GM19043 (cell line): Measurements from ENCODE around the gene USP16.

Source experiments
- ATAC-seq: cut with Tn5 transposase; IDR thresholded peaks from one replicate; pipeline ENCODE4 v1.9.1; 2021; ENCODE audit warnings: low read depth; ENCODE audit not compliant: unreplicated experiment

Gene USP16

DNA sequence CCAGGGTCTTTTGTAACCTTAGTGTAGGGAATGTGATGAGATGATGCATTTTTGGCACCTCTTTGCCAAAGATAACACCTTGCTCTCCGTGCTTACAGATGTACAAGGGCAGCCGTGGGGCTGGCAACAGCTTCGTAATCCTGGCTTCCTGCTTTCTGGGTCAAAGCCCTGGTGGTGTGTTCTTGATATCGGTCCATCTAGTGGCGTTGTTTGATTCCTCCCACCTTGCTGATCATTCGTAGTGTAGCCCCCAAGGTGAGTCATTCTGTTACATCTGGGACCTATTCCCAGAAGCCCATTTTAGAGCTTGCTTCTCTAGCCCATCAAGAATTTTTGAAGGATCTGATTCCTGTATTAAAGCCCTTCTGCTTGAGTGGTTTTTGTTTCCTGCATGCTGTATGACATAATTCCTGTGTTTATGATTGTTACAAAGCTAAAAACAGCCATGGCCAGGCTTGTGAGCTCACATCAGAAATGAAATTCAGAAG, 56.0 kb downstream of the USP16 start:
- no peak for ATAC-seq

DNA sequence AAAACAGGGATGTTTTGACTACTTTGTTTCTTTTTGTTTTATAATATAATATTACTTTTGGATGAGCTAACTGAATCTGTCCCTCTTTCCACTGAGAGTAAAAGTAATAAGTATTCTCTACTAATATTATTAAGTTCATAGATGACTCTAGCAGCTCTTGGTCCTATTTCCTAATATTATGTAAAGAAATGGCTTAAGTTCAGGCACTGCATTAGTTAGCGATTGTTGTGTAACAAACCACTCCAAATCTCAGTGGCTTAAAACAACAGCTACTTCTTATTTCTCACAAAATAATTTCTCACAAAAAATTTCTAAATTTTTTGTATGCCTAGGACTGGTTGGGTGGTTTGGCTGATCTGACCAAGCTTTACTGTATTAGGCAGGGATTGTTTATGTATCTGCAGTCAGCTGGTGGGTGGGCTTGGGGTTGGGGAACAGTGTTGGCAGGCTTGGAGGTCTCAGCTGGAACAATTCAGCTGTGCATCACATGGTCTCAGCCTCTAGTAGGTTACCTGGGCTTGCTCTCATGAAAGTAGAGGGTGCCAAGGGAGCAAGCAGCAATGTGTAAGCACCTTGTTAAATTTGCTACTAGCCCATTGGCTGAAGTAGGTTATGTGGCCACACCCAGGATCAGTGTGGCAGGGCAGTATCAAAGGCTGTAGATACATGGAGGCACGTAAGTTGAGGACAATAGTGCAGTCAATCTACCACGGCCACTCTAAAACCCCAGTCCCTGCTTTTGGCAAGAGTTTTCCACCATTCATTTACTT, 57.8 kb downstream of the USP16 start:
- ATAC-seq = no peak

DNA sequence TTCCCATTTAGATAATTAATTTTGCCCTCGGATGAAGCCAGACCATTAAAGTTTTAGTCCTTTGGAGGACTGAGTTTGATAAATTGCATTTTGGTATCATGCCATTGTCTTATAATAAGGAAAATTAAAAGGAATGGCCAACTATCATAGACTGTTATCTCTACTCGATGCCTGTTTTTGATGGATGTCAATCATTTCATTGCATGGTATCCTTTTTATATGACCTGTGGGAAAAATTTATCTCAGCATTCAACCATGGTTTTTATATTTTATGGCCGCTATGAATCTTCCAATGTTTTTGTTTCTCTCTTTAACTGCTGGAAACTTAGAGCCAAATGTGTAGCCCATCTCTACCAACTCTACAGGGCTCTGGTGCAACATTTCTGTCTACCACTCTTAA, 58.8 kb downstream of the USP16 start:
- ATAC-seq = no peak

DNA sequence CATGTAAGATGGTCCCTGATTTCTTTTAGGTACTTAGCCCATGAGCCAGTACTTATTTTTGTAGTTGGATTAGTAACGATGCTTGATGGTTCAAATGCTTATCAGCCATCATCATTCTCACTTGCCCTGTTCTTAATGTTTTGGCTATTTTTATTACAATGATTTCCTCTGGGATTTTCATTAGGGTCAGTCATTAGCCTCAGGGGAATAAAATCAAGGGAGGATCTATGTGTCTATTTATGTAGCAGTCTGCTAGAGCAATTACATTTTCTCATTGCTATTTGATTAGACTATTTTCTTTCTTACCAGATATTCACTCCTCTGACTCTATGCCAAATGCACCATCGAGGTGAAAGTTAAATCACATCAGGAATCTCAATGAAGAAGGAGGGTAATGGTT, 59.9 kb downstream of the USP16 start:
- ATAC-seq = no peak

DNA sequence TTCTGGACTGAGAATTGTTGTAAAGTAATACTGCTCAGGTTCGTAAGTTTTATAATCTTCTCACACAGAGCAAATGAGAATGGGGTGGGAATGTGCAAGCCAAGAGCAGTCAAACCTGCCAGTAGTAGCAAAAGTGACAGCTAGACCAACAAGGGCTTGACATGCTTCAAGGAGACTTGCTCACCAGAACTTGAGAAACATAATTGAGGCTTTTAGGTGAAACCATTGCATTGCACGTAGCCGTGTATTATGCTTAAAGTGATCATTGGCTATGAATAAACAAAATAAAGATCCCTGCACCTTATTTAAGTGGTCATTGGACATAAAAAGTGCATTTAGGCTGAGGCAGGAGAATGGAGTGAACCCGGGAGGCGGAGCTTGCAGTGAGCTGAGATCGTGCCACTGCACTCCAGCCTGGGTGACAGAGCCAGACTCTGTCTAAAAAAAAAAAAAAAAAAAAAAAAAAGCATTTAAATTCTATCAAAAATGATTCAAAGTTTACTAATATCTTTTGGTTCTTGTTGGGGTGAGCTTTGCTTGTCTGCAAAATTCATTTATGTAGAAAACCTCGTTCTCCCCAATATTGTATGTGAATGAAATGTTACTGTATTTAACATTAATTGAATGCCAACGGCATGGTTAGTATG, 60.8 kb downstream of the USP16 start:
- ATAC-seq = no peak

DNA sequence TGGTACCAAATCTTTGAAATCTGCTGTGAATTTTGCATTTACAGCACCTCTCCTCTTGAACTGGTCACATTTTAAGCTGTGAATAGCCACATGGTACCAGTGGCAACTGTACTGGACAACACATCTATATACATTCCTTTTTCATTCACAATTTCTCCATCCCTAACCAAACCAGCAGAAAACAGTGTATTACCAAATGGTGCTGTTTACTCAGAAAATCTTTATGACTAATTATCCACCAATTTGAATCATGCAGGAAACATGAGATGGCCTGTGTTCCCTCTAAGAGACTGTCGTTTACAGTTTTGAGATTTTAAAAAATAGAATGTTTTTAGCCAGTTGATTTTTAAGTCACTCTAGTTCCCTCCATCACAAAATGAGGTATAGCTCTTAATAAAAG, 66.6 kb downstream of the USP16 start:
- no peak for ATAC-seq

DNA sequence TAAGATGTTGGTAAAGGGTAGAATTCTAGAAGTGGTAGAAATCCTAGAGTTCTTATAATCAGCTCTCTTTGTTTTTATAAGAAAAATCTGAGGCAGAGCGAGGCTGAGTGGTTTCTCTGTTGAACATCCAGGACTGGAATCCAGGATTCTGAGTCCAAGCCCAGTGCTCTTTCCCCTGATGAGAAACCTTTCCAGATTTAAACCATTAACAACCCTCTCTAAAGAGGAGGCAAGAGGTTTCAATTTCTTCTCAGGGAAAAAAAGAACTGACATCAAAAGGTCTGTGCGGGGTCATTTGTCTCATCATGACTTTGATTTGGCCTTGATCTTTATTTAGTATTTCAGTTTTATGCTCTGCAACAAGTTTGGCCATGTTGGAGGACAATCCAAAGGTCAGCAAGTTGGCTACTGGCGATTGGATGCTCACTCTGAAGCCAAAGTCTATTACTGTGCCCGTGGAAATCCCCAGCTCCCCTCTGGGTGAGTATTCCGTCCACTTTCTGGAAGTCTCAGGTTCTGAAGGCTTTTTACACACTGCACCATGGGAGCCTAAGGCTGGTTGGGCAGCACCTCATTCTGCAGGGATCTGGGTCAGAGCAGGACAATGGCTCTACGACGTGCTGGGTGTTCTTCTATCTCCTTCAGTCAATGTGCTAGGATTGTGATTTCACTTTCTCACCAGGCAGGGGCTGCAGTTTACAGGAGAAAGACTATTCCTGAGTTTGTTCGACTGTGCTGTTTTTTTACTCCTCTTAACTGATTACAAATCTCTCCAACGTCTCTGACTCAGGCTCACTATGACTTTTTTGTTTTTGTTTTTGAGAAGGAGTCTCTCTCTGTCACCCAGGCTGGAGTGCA, 67.9 kb downstream of the USP16 start:
- no peak for ATAC-seq

DNA sequence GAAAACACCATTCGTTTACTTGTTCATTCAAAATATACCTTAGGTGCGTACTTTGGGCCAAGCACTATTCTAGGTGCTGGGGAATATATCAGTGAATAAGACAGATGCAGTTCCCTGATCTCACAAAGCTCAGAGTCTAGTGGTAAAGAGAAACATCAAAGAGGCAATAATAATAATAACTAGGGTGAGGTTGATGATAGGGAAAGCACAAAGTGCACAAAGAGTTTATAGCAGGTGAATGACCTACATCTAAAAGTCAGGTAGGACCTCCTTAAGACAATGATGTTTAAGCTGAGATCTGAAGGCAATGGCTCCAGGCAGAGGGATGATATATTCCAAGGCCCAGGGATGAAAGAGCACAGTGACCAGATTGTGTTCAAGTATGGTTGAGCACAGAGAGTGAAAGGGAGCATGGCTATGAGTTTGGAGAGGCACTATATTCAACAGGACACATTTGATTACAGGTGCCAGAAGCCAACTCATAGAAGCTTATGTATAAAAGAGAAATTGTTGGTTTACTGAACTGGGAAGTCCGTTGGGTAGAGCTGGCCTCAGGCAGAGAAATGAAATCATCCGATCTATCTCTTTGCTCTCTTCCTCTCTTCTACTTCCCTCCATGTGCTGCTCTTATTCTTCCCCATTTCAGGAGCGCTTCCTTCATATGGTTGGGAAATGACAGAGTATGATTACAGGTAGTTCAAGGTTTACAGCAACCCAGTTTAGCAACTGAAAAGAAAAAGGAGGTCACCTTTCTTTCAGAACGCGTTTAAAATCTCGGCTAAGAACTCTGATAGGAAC, 71.9 kb downstream of the USP16 start:
- no peak for ATAC-seq

DNA sequence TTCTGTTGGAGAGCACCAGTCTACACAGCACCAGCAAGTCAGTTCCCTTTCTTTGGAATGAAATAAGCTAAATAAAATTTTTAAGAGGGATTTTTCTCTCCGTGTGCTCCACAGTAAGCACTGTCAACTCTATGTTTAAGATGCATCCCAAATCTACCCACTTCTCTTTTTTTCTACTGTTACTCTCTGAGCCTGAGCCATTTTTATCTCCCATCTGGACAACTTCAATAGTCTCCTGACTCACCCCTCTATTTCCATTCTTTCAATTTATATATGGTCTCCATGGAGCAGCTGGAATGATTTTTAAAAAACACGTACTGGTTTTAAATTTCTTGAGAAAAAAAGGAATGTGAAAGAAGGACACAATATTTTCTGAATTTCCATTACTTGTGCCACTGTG, 73.7 kb downstream of the USP16 start:
- ATAC-seq = no peak

DNA sequence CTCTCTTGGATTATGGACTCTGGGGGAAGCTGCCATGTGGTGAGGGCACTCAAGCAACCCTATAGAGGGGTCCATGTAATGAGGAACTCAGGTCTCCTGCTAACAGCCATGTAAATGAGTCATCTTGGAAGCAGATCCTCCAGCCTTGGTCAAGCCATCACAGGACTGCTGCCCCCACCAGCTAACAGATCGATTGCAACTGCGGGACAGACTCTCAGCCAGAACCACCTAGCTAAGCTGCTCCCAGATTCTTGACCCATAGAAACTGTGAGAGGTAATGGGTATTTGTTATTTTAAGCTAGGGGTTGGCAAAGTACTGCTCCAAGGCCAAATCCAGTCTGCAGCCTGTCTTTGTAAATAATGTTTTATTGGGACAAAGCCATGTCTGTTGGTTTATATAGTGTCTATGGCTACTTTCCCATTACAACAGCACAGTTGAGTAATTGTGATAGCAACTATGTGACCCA, 78.4 kb downstream of the USP16 start:
- ATAC-seq = no peak
